Measurements from ENCODE around the gene JAZF1. TPM values are rescaled to one million over a fixed set of nuclear protein-coding genes. Genes with fewer than 3 reads are reported as not detected.

Gene JAZF1
- total and polyA plus RNA-seq, 10 of the 15 experiments (the other 5 are each of a cell fraction or from before 2014, with no cell fraction given), result 0.04 to 0.82 (median 0.15) TPM; not detected in 3

DNA sequence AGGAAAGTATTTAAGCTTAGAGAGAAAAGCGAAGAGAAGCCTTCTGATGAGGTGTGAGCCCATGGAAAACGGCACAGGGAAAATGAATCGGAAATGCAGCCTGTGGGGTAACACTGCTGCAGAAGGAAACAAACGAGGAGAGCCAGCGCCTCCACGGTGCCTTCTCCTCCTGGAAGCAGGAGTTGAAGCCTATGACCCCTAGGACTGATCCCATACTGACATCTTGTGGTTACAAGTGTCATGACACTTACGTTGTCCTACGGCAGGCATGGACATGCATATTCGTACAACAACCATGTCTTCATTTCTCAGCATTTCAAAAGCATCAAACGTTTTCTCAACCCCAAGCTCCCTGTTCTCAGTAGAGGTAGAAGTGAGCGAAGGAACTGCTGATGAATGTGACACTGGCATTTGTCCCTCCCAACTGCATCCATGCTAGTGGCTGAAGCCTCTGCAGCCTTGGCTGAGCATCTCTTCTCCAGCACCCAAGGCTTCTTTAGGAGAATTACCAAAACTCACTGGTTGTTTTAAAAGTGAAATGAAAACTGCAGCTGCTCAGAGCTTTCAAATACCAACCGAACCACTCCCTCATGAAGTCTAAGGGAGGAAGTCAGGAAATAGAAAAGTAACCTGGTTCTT, 160.2 kb downstream of the JAZF1 start (continued):
- TF ChIP-seq CREM (IDR thresholded peaks at IDR 0.05; ENCODE audit: low read depth) (no peak), SMC3 (IDR thresholded peaks at IDR 0.05; ENCODE audit: borderline replicate concordance, low read length) (peak; percentile 87), SREBF2 (IDR thresholded peaks at IDR 0.05; ENCODE audit: low read length) (no peak), NR2F1 (conservative IDR thresholded peaks at IDR 0.05) (no peak)

DNA sequence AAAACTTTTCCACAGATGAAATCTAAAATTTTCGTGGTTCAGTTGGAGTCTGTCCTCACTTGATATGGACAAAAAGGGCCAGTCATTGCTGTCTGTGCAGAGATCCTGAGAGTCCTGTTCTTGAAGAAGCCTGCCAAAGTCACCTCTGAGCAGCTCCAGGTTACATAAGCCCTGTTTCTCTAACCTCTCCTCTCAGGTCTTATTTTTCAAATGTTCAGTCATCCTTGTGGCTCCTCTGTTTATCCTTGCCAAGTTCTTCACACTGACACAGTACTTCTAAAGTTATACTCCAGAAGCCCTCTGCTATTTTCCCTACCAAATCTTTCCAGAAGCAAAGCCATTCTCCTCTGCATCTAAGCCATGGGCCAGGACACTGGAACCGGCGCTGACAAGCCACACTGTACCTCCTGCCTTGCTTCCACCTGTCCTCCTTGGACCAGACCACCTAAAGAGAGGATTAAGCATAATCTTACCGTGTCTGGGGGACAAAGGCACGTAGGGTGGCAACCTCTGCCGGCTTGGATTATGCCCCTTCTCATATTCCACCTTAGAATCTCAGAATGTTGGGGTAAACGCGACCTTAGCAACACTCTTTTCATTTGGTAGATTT, 161.6 kb downstream of the JAZF1 start:
- FAIRE-seq, result no peak
- intact Hi-C loops (cut with micrococcal nuclease; ENCODE audit: unreplicated experiment), result no loop called here
- CTCF ChIA-PET, result interaction anchor here (1.1 to 3.9 kb wide), 5 partner anchors 14 to 823 kb away, joined by 3 to 36 read pairs (median 4); no protein-coding TSS in a partner anchor

More for the DNA sequence above, 161.6 kb downstream of the JAZF1 start:
- H3K4me2 ChIP-seq (ENCODE audit: control insufficient read depth, insufficient read depth), result no peak overlapping the region
- no peaks in the 10 kb centered on the region for H3K36me3 ChIP-seq (ENCODE audit: control insufficient read depth in 2 of 2, insufficient read depth in 2 of 2, low read length in 1 of 2)
- ATAC-seq (no peak), DNase-seq (ENCODE audit: low read depth, low spot score) (no peak)
- H2AFZ ChIP-seq (ENCODE audit: control insufficient read depth, low read depth, low read length), result no peak overlapping the region
- no peak overlapping the region for H3K27ac ChIP-seq (ENCODE audit: control insufficient read depth, insufficient read depth)
- ChIA-PET POLR2A (interaction anchor here (0.5 kb wide), 1 partner anchor 106 kb away, joined by 4 read pairs; no protein-coding TSS in a partner anchor), SMC1A (ENCODE audit: uncharacterized antibody, unreplicated experiment) (interaction anchor here (0.7 to 1.5 kb wide), 2 partner anchors 214 to 823 kb away, joined by 3 to 4 read pairs; no protein-coding TSS in a partner anchor), RAD21 (ENCODE audit: unreplicated experiment) (interaction anchor here (2.0 kb wide), 1 partner anchor 823 kb away, joined by 7 read pairs; no protein-coding TSS in a partner anchor)
- BruUV-seq (replicated peaks), result no TSS peak
- no peaks in the 10 kb centered on the region; the same call in 2 of the 3 replicates for H3K9me3 ChIP-seq (replicated peaks; ENCODE audit: control insufficient read depth, insufficient read depth, low read length)
- no peaks in the 10 kb centered on the region; the same call in 1 of the 2 replicates for H4K20me1 ChIP-seq (ENCODE audit: control insufficient read depth, insufficient read depth)
- in situ Hi-C loops (cut with MboI), result loop anchor here (5.0 kb wide), 1 partner anchor 822 kb away; no protein-coding TSS in a partner anchor
- no peaks in the 10 kb centered on the region for H3K4me1 ChIP-seq (ENCODE audit: control insufficient read depth, insufficient read depth, low read length)
- no peak overlapping the region for H3K4me3 ChIP-seq
- H3K27me3 ChIP-seq (replicated peaks in 1 of 2; ENCODE audit: control insufficient read depth in 2 of 2, insufficient read depth in 2 of 2, low read length in 1 of 2), result no peaks in the 10 kb centered on the region
- TF ChIP-seq SIN3A (IDR thresholded peaks at IDR 0.05; ENCODE audit: low read depth, low read length) (no peak), CEBPB (IDR thresholded peaks at IDR 0.05; ENCODE audit: borderline replicate concordance in 1 of 2, low read depth in 2 of 2, low read length in 2 of 2) (no peak), SUZ12 (IDR thresholded peaks at IDR 0.05; ENCODE audit: unreplicated experiment) (no peak), FOXM1 (IDR thresholded peaks at IDR 0.05; ENCODE audit: low read depth, low read length) (no peak), IRF5 (IDR thresholded peaks at IDR 0.05; ENCODE audit: borderline replicate concordance) (no peak), POU2F2 (IDR thresholded peaks at IDR 0.05; ENCODE audit: borderline replicate concordance, low read depth, low read length) (no peak), TBL1XR1 (IDR thresholded peaks at IDR 0.05; ENCODE audit: low read depth, low read length) (no peak), NKRF (conservative IDR thresholded peaks at IDR 0.05) (no peak), FOS (IDR thresholded peaks at IDR 0.05; ENCODE audit: borderline replicate concordance, extremely low read depth, insufficient read length) (no peak)
- TF ChIP-seq, protein P1, sequence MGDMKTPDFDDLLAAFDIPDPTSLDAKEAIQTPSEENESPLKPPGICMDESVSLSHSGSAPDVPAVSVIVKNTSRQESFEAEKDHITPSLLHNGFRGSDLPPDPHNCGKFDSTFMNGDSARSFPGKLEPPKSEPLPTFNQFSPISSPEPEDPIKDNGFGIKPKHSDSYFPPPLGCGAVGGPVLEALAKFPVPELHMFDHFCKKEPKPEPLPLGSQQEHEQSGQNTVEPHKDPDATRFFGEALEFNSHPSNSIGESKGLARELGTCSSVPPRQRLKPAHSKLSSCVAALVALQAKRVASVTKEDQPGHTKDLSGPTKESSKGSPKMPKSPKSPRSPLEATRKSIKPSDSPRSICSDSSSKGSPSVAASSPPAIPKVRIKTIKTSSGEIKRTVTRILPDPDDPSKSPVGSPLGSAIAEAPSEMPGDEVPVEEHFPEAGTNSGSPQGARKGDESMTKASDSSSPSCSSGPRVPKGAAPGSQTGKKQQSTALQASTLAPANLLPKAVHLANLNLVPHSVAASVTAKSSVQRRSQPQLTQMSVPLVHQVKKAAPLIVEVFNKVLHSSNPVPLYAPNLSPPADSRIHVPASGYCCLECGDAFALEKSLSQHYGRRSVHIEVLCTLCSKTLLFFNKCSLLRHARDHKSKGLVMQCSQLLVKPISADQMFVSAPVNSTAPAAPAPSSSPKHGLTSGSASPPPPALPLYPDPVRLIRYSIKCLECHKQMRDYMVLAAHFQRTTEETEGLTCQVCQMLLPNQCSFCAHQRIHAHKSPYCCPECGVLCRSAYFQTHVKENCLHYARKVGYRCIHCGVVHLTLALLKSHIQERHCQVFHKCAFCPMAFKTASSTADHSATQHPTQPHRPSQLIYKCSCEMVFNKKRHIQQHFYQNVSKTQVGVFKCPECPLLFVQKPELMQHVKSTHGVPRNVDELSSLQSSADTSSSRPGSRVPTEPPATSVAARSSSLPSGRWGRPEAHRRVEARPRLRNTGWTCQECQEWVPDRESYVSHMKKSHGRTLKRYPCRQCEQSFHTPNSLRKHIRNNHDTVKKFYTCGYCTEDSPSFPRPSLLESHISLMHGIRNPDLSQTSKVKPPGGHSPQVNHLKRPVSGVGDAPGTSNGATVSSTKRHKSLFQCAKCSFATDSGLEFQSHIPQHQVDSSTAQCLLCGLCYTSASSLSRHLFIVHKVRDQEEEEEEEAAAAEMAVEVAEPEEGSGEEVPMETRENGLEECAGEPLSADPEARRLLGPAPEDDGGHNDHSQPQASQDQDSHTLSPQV (IDR thresholded peaks at IDR 0.05), result no peak
- WGBS (ENCODE audit: insufficient coverage, insufficient replicate concordance, low lambda C conversion rate, missing lambda C conversion rate), result 55% methylated on average over 8 of the region's 8 CpGs
- H3K9ac ChIP-seq (ENCODE audit: control insufficient read depth, insufficient read depth, low read length), result no peak overlapping the region
- no peaks in the 10 kb centered on the region for H3K79me2 ChIP-seq (ENCODE audit: control insufficient read depth, insufficient read depth, low read length)
